ENCODE measurements around the gene KIAA0232.
A peak's percentile ranks its signal among the peaks of the same experiment; 100 is the strongest.
"Not testable (repeated sequence)": the region's sequence is repeated elsewhere in the genome, so short reads cannot be mapped to it uniquely, and the experiment has no call there.

KIAA0232 gene

GRCh38 chr4:6756345-6756744 is 26.2 kb upstream of the KIAA0232 start:
- FAIRE-seq: not testable (repeated sequence)

GRCh38 chr4:6758728-6759127 is 23.8 kb upstream of the KIAA0232 start:
- FAIRE-seq: no peak

GRCh38 chr4:6760865-6761264 is 21.7 kb upstream of the KIAA0232 start:
- no peak for FAIRE-seq

GRCh38 chr4:6761649-6762615 is 20.6 kb upstream of the KIAA0232 start:
- FAIRE-seq: no peak

GRCh38 chr4:6763330-6763851 is 19.1 kb upstream of the KIAA0232 start:
- peak; percentile 62 for FAIRE-seq

GRCh38 chr4:6764976-6765620 is 17.4 kb upstream of the KIAA0232 start:
- no peak for FAIRE-seq

- no peak for FAIRE-seq
Measured at GRCh38 chr4:6765703-6766102, 16.8 kb upstream of the KIAA0232 start.

- FAIRE-seq: no peak
Measured at GRCh38 chr4:6767386-6767747, 15.2 kb upstream of the KIAA0232 start.

- no peak for FAIRE-seq
Measured at GRCh38 chr4:6767748-6768538, 14.6 kb upstream of the KIAA0232 start.

GRCh38 chr4:6768539-6768905 is 14.0 kb upstream of the KIAA0232 start:
- FAIRE-seq: no peak

- no peak for FAIRE-seq
Measured at GRCh38 chr4:6769233-6769988, 13.1 kb upstream of the KIAA0232 start.

- FAIRE-seq: no peak
Measured at GRCh38 chr4:6769989-6770420, 12.5 kb upstream of the KIAA0232 start.

- FAIRE-seq: no peak
Measured at GRCh38 chr4:6770581-6771228, 11.8 kb upstream of the KIAA0232 start.

GRCh38 chr4:6771229-6771671 is 11.3 kb upstream of the KIAA0232 start:
- FAIRE-seq: no peak

- FAIRE-seq: no peak
Measured at GRCh38 chr4:6772223-6772928, 10.2 kb upstream of the KIAA0232 start.

GRCh38 chr4:6773106-6773505 is 9.4 kb upstream of the KIAA0232 start:
- FAIRE-seq: no peak

GRCh38 chr4:6773616-6774540 is 8.6 kb upstream of the KIAA0232 start:
- FAIRE-seq: no peak

- no peak for FAIRE-seq
Measured at GRCh38 chr4:6775746-6776145, 6.8 kb upstream of the KIAA0232 start.

- no peak for FAIRE-seq
Measured at GRCh38 chr4:6776920-6777635, 5.4 kb upstream of the KIAA0232 start.

All from G401.6 (cell line).